ENCODE data around the gene SUPT7L. TPM values are rescaled to one million over a fixed set of nuclear protein-coding genes. Genes with fewer than 3 reads are reported as not detected.

The SUPT7L gene
- total and polyA plus RNA-seq, 2 of the 13 experiments (the other 11 are each of a cell fraction or from before 2014, with no cell fraction given) = 32.9 to 77.5 TPM

GRCh38 chr2:27711804-27712203 is 48.4 kb upstream of the SUPT7L start (continued):
- TF ChIP-seq AHDC1 (CRISPR knock-in tag; IDR thresholded peaks at IDR 0.05; ENCODE audit: borderline replicate concordance) (no peak), HMGXB3 (CRISPR knock-in tag; IDR thresholded peaks at IDR 0.05; ENCODE audit: borderline replicate concordance) (no peak)
